Stimulated activated CD8-positive, alpha-beta memory T cell treated with anti-CD3 and anti-CD28 coated beads, Interleukin-7, amount 100 ng/mL, for 24 hours (primary cell): Measurements from ENCODE around the gene STAC3.
A peak's percentile ranks its signal among the peaks of the same experiment; 100 is the strongest.

Experiments
- DNase-seq: peaks from one replicate; pipeline ENCODE4 v3.0.0-alpha.2; 2020; ENCODE audit warnings: low read depth

The STAC3 gene

GRCh38 chr12:57222286-57223190, 28.4 kb downstream of the STAC3 start:
- no peak for DNase-seq

GRCh38 chr12:57221169-57221917, 29.6 kb downstream of the STAC3 start:
- no peak for DNase-seq

- DNase-seq = no peak
Observed at GRCh38 chr12:57220770-57221168, 30.2 kb downstream of the STAC3 start.

GRCh38 chr12:57219993-57220754, 30.8 kb downstream of the STAC3 start:
- no peak for DNase-seq

- no peak for DNase-seq
Observed at GRCh38 chr12:57219205-57219992, 31.6 kb downstream of the STAC3 start.

GRCh38 chr12:57218030-57218853, 32.7 kb downstream of the STAC3 start:
- DNase-seq = no peak

- no peak for DNase-seq
Observed at GRCh38 chr12:57216921-57217879, 33.8 kb downstream of the STAC3 start.

GRCh38 chr12:57216014-57216911, 34.7 kb downstream of the STAC3 start, which contains the start of gene NXPH4:
Gene NXPH4 (plus strand): TSS chr12:57216794. CDS start chr12:57216970, 176 bp downstream.
- no peak for DNase-seq

- no peak for DNase-seq
Observed at GRCh38 chr12:57215668-57216013, 35.3 kb downstream of the STAC3 start.

GRCh38 chr12:57215065-57215464, 35.9 kb downstream of the STAC3 start:
- no peak for DNase-seq

- DNase-seq = peak; percentile 41
Observed at GRCh38 chr12:57214398-57214781, 36.6 kb downstream of the STAC3 start.

- no peak for DNase-seq
Observed at GRCh38 chr12:57213763-57214397, 37.1 kb downstream of the STAC3 start.

GRCh38 chr12:57213058-57213715, 37.8 kb downstream of the STAC3 start:
- peak; percentile 69 for DNase-seq

- DNase-seq = no peak
Observed at GRCh38 chr12:57212701-57213057, 38.3 kb downstream of the STAC3 start.

- DNase-seq = no peak
Observed at GRCh38 chr12:57211791-57212700, 38.9 kb downstream of the STAC3 start.

- DNase-seq = no peak
Observed at GRCh38 chr12:57210926-57211692, 39.9 kb downstream of the STAC3 start.
